Hepatocyte (in vitro differentiated cells): ENCODE results near the gene TARS1. TPM values are rescaled to one million over a fixed set of nuclear protein-coding genes. Genes with fewer than 3 reads are reported as not detected.

Experiments
- DNase-seq: peaks from one replicate; pipeline ENCODE4 v3.0.0-alpha.2; 2016; ENCODE audit warnings: low spot score
- H2AFZ ChIP-seq: fragments of 200-600 bp; sonication (generic); 2 replicates; pipeline ENCODE4 v1.6.0; 2016; ENCODE audit warnings: antibody characterized with exemption, mild to moderate bottlenecking
- H3K27ac ChIP-seq: fragments of 200-600 bp; sonication (generic); 2 replicates; pipeline ENCODE4 v1.5.1; 2016; ENCODE audit warnings: mild to moderate bottlenecking
- H3K27me3 ChIP-seq: fragments of 200-600 bp; sonication (generic); 2 replicates; pipeline ENCODE4 v1.6.1; 2016
- H3K36me3 ChIP-seq: fragments of 200-600 bp; sonication (generic); replicated peaks from 2 replicates; pipeline ENCODE4 v1.5.1; 2016; ENCODE audit warnings: low read depth; ENCODE audit not compliant: insufficient read depth
- H3K4me1 ChIP-seq: fragments of 200-600 bp; sonication (generic); 2 replicates; pipeline ENCODE4 v1.5.1; 2016; ENCODE audit warnings: mild to moderate bottlenecking, moderate library complexity; ENCODE audit not compliant: insufficient read depth
- H3K4me2 ChIP-seq: fragments of 200-600 bp; sonication (generic); 2 replicates; pipeline ENCODE4 v1.6.0; 2016
- H3K4me3 ChIP-seq: fragments of 200-600 bp; sonication (generic); 2 replicates; pipeline ENCODE4 v1.5.1; 2016; ENCODE audit warnings: mild to moderate bottlenecking
- H3K79me2 ChIP-seq: fragments of 200-600 bp; sonication (generic); 2 replicates; pipeline ENCODE4 v1.6.0; 2017; ENCODE audit warnings: mild to moderate bottlenecking
- H3K9me2 ChIP-seq: fragments of 200-600 bp; sonication (generic); replicated peaks from 2 replicates; pipeline ENCODE4 v1.6.0; 2017; ENCODE audit warnings: mild to moderate bottlenecking; ENCODE audit not compliant: insufficient read depth
- H3K9me3 ChIP-seq: fragments of 200-600 bp; sonication (generic); 2 replicates; pipeline ENCODE4 v1.5.1; 2016; ENCODE audit warnings: low read depth, mild to moderate bottlenecking
- H4K20me1 ChIP-seq: fragments of 200-600 bp; sonication (generic); 2 replicates; pipeline ENCODE4 v1.6.0; 2016; ENCODE audit warnings: mild to moderate bottlenecking; ENCODE audit not compliant: insufficient read depth, poor library complexity, severe bottlenecking
- CTCF ChIP-seq: fragments of 200-600 bp; sonication (generic); IDR thresholded peaks from 2 replicates; pipeline ENCODE4 v1.5.1; 2016; ENCODE audit warnings: antibody characterized with exemption, mild to moderate bottlenecking; ENCODE audit not compliant: poor library complexity
- EZH2 ChIP-seq: fragments of 200-600 bp; sonication (generic); IDR thresholded peaks from 2 replicates; pipeline ENCODE4 v1.6.1; 2016; ENCODE audit warnings: antibody characterized with exemption, mild to moderate bottlenecking, borderline replicate concordance
- EZH2phosphoT487 ChIP-seq: fragments of 200-600 bp; sonication (generic); IDR thresholded peaks from one replicate; pipeline ENCODE4 v1.6.1; 2018; ENCODE audit warnings: antibody characterized with exemption, mild to moderate bottlenecking, low read depth, moderate library complexity; ENCODE audit not compliant: unreplicated experiment, severe bottlenecking
- WGBS: methylation state at CpG from one replicate; pipeline ENCODE4 v1.1.6; 2016; ENCODE audit warnings: low lambda C conversion rate; ENCODE audit errors: missing lambda C conversion rate; 5-methylcytosine and 5-hydroxymethylcytosine counted together
- polyA plus RNA-seq: library from polyadenylated mRNA; unstranded; fragments of >200 nt; fragmentation: Nextera tagmentation; extraction: Ambion mirVana; gene quantifications from 2 replicates; pipeline ENCODE4 v1.2.1, GENCODE V29; 2016
- total RNA-seq: library from RNA; depleted of rRNA; stranded (reverse); fragments of >200 nt; gene quantifications from 2 replicates; pipeline ENCODE4 v1.2.3, GENCODE V29; 2014

TARS1 gene
- total and polyA plus RNA-seq, 2 experiments from 2014 or later = 109 to 206 TPM

GRCh38 chr5:33477816-33478215 lies 37.1 kb downstream of the TARS1 start:
- Histone ChIP-seq H3K4me1 (no peaks in the 10 kb centered on the region), H3K4me2 (no peak overlapping the region), H3K27me3 (no peaks in the 10 kb centered on the region), H3K4me3 (no peak overlapping the region), H2AFZ (no peak overlapping the region), H3K79me2 (no peaks in the 10 kb centered on the region), H3K9me2 (no peaks in the 10 kb centered on the region), H3K9me3 (no peaks in the 10 kb centered on the region), H3K36me3 (peaks cover 3% of the 10 kb centered on the region), H3K27ac (no peak overlapping the region), H4K20me1 (no peaks in the 10 kb centered on the region)
- DNase-seq = no peak
- TF ChIP-seq EZH2phosphoT487 (no peak), EZH2 (no peak), CTCF (no peak)
- 93% methylated on average over 2 of the region's 2 CpGs for WGBS

DNA sequence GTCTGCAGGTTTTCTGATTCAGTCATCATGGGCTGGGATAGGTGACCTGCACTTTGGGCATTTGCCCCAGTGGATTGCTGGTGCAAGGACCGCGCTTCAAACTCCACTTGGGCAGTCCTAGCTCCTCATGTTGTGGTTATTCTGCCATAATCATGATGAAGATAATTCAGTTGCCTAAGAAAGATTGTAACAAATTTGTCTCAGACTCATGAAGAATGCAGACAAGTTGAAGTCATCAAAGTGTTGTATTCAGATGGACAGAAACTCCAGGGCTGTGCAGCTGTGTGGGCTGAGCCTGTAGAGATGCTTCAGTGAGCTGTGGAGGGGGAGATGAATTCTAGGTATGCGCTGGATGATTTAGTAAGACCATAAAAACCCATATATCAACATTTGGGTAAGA lies 38.5 kb downstream of the TARS1 start:
- no peaks in the 10 kb centered on the region for H3K9me3 ChIP-seq
- no peak overlapping the region for H3K27ac ChIP-seq
- H3K4me2 ChIP-seq = no peak overlapping the region
- H3K4me1 ChIP-seq = no peaks in the 10 kb centered on the region
- DNase-seq = no peak
- H3K79me2 ChIP-seq = no peaks in the 10 kb centered on the region
- peaks cover 3% of the 10 kb centered on the region for H3K36me3 ChIP-seq
- no peaks in the 10 kb centered on the region for H3K9me2 ChIP-seq
- no peak overlapping the region for H3K4me3 ChIP-seq
- WGBS = 98% methylated on average over 3 of the region's 3 CpGs
- TF ChIP-seq EZH2 (no peak), CTCF (no peak), EZH2phosphoT487 (no peak)
- no peaks in the 10 kb centered on the region for H4K20me1 ChIP-seq
- H2AFZ ChIP-seq = no peak overlapping the region
- H3K27me3 ChIP-seq = no peaks in the 10 kb centered on the region

- no peaks in the 10 kb centered on the region for H3K36me3 ChIP-seq
- H3K4me1 ChIP-seq = no peaks in the 10 kb centered on the region
- no peaks in the 10 kb centered on the region for H3K9me3 ChIP-seq
- no peaks in the 10 kb centered on the region for H3K79me2 ChIP-seq
- TF ChIP-seq EZH2 (no peak), EZH2phosphoT487 (no peak), CTCF (no peak)
- no peak overlapping the region for H3K27ac ChIP-seq
- no peaks in the 10 kb centered on the region for H4K20me1 ChIP-seq
- WGBS = no CpG with 5 or more reads among the region's 2 CpGs
- no peak overlapping the region for H3K4me2 ChIP-seq
- H3K4me3 ChIP-seq = no peak overlapping the region
- no peak overlapping the region for H2AFZ ChIP-seq
- H3K27me3 ChIP-seq = no peaks in the 10 kb centered on the region
- no peaks in the 10 kb centered on the region for H3K9me2 ChIP-seq
- DNase-seq = no peak
Measured at GRCh38 chr5:33480876-33481275, 40.1 kb downstream of the TARS1 start.

DNA sequence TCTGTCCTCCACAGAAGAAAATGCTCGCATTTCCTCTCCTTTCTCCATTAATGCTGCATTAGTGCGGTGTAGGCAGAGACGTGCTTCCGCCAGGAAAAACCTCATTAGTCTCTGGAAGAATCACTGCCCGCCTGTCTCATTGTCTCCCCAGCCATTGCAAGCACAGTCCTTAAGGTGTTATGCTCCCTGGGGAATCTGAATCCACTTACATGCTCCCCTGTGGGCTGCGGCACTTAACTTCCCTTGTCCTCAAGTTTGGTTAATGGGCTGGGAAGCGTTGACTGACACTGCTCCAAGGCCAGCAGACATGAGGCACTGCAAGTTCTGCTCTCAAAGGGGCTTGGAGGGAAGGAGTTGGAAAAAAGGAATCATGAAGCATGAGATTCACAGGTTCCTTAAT lies 41.6 kb downstream of the TARS1 start:
- 67% methylated on average over 7 of the region's 7 CpGs for WGBS
- Histone ChIP-seq H3K4me1 (no peaks in the 10 kb centered on the region), H4K20me1 (no peaks in the 10 kb centered on the region), H3K4me3 (no peak overlapping the region), H3K27ac (no peak overlapping the region), H3K36me3 (no peaks in the 10 kb centered on the region), H2AFZ (no peak overlapping the region), H3K9me2 (no peaks in the 10 kb centered on the region), H3K27me3 (no peaks in the 10 kb centered on the region), H3K9me3 (no peaks in the 10 kb centered on the region), H3K4me2 (no peak overlapping the region), H3K79me2 (no peaks in the 10 kb centered on the region)
- DNase-seq = no peak
- no peak for TF ChIP-seq EZH2
